Adrenal gland (tissue), 12 donors: ENCODE measurements around the gene ZFP30. TPM values are rescaled to one million over a fixed set of nuclear protein-coding genes. Genes with fewer than 3 reads are reported as not detected.

Experiments used
- DNase-seq, 7 donors: peaks; one replicate each; pipeline ENCODE4 v3.0.0-alpha.2; 2019 to 2020
- H3K27ac ChIP-seq, 5 donors: fragments of 200-600 bp; sonication (generic) in 4 of 5; 1 replicate in 3 of 5; 2 replicates in 2 of 5; pipeline versions ENCODE4 v1.5.1 to v1.8.0; 2016 to 2020; ENCODE audit warnings: mild to moderate bottlenecking in 1 of 5
- H3K27me3 ChIP-seq: fragments of 200-600 bp; 2 replicates; pipeline ENCODE4 v1.8.0; 2021
- H3K36me3 ChIP-seq, 2 donors: fragments of 200-600 bp; replicated peaks in 1 of 2; 1 replicate in 1 of 2; 2 replicates in 1 of 2; pipeline versions ENCODE4 v1.5.1 to v1.8.0; 2018 to 2022
- H3K4me1 ChIP-seq, 2 donors: fragments of 200-600 bp; replicated peaks in 1 of 2; 1 replicate in 1 of 2; 2 replicates in 1 of 2; pipeline versions ENCODE4 v1.5.1 to v1.8.0; 2018 to 2021
- H3K4me3 ChIP-seq, 4 donors: fragments of 200-600 bp; sonication (generic) in 3 of 4; one replicate each; pipeline ENCODE4 v1.5.1; 2016 to 2018
- H3K9me3 ChIP-seq, 3 donors: fragments of 200-600 bp; sonication (generic) in 1 of 3; replicated peaks in 1 of 3; 1 replicate in 2 of 3; 2 replicates in 1 of 3; pipeline versions ENCODE4 v1.5.1 to v1.8.0; 2016 to 2021
- CTCF ChIP-seq, 6 experiments: fragments of 450-650 bp in 4 of 6; fragments of 200-600 bp in 2 of 6; sonication (generic) in 1 of 6; IDR thresholded peaks; 1 replicate in 5 of 6; 2 replicates in 1 of 6; pipeline versions ENCODE4 v1.5.1 to v1.8.0; 2016 to 2021; ENCODE audit warnings: antibody characterized with exemption in 6 of 6, mild to moderate bottlenecking in 2 of 6, moderate library complexity in 1 of 6
- POLR2A ChIP-seq, 2 donors: fragments of 450-650 bp; IDR thresholded peaks; one replicate each; pipeline ENCODE4 v1.6.1; 2017; ENCODE audit warnings: antibody characterized with exemption in 2 of 2, mild to moderate bottlenecking in 2 of 2, moderate library complexity in 1 of 2
- WGBS, 4 donors: extraction: QIAGEN DNeasy Blood & Tissue Kit in 2 of 4; methylation state at CpG; one replicate each; pipeline versions ENCODE4 v1.1.5 to v1.1.7; 2013 to 2017; 5-methylcytosine and 5-hydroxymethylcytosine counted together
- intact Hi-C, 2 donors: fragments of 100-400 bp; cut with DNase I; formaldehyde crosslinking; loops; one replicate each; pipeline versions ENCODE4 v1.14.1 to v1.15.0; 2022 to 2023
- polyA plus RNA-seq, 3 donors: library from polyadenylated mRNA; stranded (reverse); fragments of 200-250 nt in 2 of 3; fragments of 350-450 nt in 1 of 3; fragmentation: Illumina TruSeq in 1 of 3; extraction: RNeasy Lipid Tissue Mini Kit (QIAGEN cat#74804) in 1 of 3; gene quantifications; one replicate each; pipeline ENCODE4 v1.2.3, GENCODE V29; 2013 to 2014
- total RNA-seq, 9 donors: library from RNA; depleted of rRNA in 4 of 9; stranded (reverse); fragments of >200 nt in 4 of 9; fragments of 120-200 nt in 1 of 9; fragmentation: NEBNext Ultra II Directional in 1 of 9; extraction: Animal tissue kit (Norgen Biotek cat#: 25700) in 1 of 9; gene quantifications; one replicate each; pipeline versions ENCODE4 v1.1.0 to v1.2.4, GENCODE V29; 2013 to 2023
- donor health status: healthy with polysubstance abuse.
- donor health status: Bipolar disorder and iron deficiency.
- donor health status: DM: yes; HTN: yes; CAD: no.
- donor health status: DM: no; HTN: no; CAD: no.
- donor health status: DM: no; HTN: no; CAD: no.
- donor health status: DM: yes; HTN: yes; CAD: no.

The ZFP30 gene
- total and polyA plus RNA-seq, 12 donors: 3.1 to 17.6 (median 8.3) TPM

- no peak overlapping the region for H3K4me3 ChIP-seq
- H3K27me3 ChIP-seq: no peaks in the 10 kb centered on the region
- H3K36me3 ChIP-seq: no peaks in the 10 kb centered on the region
- no peak for DNase-seq
- intact Hi-C loops: no loop called here
- WGBS, 4 donors: 70 to 79% (median 73%) methylated on average over 11 of the region's 11 CpGs
- H3K9me3 ChIP-seq: no peaks in the 10 kb centered on the region
- no peak overlapping the region for H3K27ac ChIP-seq
- no peak for TF ChIP-seq CTCF (IDR thresholded peaks at IDR 0.05)
- TF ChIP-seq POLR2A (IDR thresholded peaks at IDR 0.05): no peak
- H3K4me1 ChIP-seq: no peaks in the 10 kb centered on the region
These were observed 37.8 kb upstream of the ZFP30 start for GRCh38 chr19:37692956-37693620.

GRCh38 chr19:37691881-37692504 is 36.7 kb upstream of the ZFP30 start:
- Histone ChIP-seq H3K4me3 (peak overlapping the region; percentile 43 to 87 (median 72)), H3K27me3 (no peaks in the 10 kb centered on the region), H3K27ac (peak overlapping the region; percentile 1 to 92 (median 82)), H3K9me3 (no peaks in the 10 kb centered on the region), H3K36me3 (no peaks in the 10 kb centered on the region), H3K4me1 (no peaks in the 10 kb centered on the region)
- no peak for TF ChIP-seq CTCF (IDR thresholded peaks at IDR 0.05)
- peak in 1 of 2 donors; percentile 74 for TF ChIP-seq POLR2A (IDR thresholded peaks at IDR 0.05)
- intact Hi-C loops: no loop called here
- DNase-seq: peak; percentile 83 to 93 (median 86)
- 0 to 3% (median 1%) methylated on average over 29 to 48 of the region's 48 CpGs for WGBS, 4 donors

GRCh38 chr19:37683520-37683919 is 28.3 kb upstream of the ZFP30 start:
- 91 to 95% (median 93%) methylated on average over 3 of the region's 3 CpGs for WGBS, 4 donors
- intact Hi-C loops: no loop called here

More at GRCh38 chr19:37683520-37683919, 28.3 kb upstream of the ZFP30 start:
- DNase-seq: no peak
- TF ChIP-seq CTCF (IDR thresholded peaks at IDR 0.05): no peak
- no peak for TF ChIP-seq POLR2A (IDR thresholded peaks at IDR 0.05)
- Histone ChIP-seq H3K4me3 (no peak overlapping the region), H3K9me3 (peaks cover 0 to 12% (median 0%) of the 10 kb centered on the region in 3 donors), H3K36me3 (no peaks in the 10 kb centered on the region), H3K27me3 (no peaks in the 10 kb centered on the region), H3K27ac (no peak overlapping the region), H3K4me1 (no peaks in the 10 kb centered on the region)
